ENCODE results near the gene CDC42BPA.

The CDC42BPA gene

DNA sequence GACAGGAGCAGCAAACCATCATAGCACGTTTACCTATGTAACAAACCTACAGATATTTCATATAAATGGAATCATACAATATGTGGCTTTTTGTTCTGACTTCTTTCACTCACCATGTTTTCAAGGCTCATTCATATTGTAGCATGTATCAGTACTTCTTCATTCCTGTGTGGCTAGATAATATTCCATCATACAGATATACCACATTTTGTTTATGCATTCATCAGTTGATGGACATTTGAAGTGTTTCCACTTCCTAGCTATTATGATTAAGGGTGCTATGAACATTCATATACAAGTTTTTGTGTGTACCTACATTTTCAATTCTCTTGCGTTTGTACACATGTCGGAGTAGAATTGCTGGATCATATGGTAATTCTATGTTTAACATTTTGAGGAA, 90.1 kb downstream of the CDC42BPA start:
- H3K27ac ChIP-seq, result no peak overlapping the region
- TF ChIP-seq, protein P1, sequence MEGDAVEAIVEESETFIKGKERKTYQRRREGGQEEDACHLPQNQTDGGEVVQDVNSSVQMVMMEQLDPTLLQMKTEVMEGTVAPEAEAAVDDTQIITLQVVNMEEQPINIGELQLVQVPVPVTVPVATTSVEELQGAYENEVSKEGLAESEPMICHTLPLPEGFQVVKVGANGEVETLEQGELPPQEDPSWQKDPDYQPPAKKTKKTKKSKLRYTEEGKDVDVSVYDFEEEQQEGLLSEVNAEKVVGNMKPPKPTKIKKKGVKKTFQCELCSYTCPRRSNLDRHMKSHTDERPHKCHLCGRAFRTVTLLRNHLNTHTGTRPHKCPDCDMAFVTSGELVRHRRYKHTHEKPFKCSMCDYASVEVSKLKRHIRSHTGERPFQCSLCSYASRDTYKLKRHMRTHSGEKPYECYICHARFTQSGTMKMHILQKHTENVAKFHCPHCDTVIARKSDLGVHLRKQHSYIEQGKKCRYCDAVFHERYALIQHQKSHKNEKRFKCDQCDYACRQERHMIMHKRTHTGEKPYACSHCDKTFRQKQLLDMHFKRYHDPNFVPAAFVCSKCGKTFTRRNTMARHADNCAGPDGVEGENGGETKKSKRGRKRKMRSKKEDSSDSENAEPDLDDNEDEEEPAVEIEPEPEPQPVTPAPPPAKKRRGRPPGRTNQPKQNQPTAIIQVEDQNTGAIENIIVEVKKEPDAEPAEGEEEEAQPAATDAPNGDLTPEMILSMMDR (IDR thresholded peaks at IDR 0.05), result no peak
- TF ChIP-seq ZFX (IDR thresholded peaks at IDR 0.05; ENCODE audit: borderline replicate concordance), result no peak

DNA sequence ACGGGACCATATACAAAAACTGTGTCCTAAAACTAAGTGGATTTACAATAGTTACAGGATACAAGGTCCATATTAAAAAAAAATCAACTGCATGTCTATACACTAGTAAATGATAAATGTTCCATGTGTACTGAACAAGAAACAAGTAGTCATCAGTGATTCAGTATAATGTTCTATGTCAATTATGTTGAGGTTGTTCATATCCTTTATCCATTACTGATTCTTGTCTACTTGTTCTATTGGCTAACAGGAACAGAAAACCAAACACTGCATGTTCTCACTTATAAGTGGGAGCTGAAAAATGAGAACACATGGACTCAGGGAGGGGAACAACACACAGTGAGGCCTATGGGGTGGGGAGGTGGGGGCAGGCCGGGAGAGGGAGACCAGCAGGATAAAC, 90.5 kb downstream of the CDC42BPA start:
- no peak overlapping the region for H3K27ac ChIP-seq
- TF ChIP-seq ZFX (IDR thresholded peaks at IDR 0.05; ENCODE audit: borderline replicate concordance), result no peak
- TF ChIP-seq, protein P1 (IDR thresholded peaks at IDR 0.05), result no peak

DNA sequence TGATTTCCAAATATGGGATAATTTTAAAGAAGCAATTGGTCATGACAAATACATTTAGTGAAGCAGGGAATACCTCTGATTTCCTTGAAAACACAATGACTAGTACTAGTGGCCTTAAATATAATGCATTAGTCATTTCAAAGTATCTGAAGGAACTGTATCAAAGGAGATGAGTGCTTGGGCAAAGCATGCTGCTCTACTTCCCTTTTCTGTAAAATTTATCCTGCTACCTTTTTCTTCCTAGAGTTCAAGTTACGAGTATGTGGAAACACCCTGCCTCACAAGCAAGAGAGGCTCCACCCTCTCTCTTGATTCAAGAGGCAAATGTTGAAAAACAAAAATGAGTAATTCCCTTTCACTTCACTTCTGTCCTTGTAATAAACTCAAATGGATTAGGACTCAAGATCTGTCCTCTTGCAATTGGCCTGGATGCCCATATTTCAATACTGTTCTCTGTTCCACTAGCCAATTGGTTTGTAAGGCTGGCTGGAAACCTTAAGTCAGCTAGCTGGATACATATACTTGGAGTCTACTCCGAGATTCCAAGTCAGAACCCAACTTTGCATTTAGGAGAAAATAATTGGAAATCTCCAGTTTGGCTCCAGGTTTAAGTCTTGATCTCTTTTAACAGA, 92.5 kb downstream of the CDC42BPA start:
- H3K27ac ChIP-seq, result no peak overlapping the region
- no peak for TF ChIP-seq ZFX (IDR thresholded peaks at IDR 0.05; ENCODE audit: borderline replicate concordance)
- TF ChIP-seq, protein P1 (IDR thresholded peaks at IDR 0.05), result no peak

DNA sequence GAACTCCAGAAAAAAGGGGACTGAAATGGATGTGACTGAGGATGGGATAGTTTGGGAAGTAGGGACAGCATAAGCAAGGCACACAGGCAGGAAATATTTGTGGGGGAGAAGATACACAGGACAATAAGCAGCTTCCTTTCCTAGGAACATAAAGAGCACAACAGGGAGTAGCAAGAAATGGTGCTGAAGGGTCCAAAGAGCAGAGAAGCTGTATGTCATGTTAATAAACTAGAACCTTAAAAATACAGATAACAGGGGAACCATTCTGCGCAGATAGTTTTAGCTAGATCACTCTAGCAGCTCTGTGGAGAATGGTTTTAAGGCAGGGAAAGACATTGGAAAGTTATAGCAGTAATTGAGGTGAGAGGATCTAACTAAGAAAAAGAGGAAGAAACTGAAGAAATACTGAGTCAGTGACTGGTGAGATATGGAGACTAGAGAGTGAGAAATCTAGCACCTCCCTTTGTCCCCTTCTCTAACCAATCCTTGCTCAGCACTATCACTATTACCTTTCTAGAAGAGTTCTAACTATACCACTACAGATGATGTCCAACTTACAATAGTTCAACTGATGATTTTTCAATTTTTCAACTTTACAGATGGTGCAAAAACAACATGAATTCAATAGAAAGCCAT, 95.0 kb downstream of the CDC42BPA start:
- no peak overlapping the region for H3K27ac ChIP-seq
- TF ChIP-seq, protein P1 (IDR thresholded peaks at IDR 0.05), result no peak
- no peak for TF ChIP-seq ZFX (IDR thresholded peaks at IDR 0.05; ENCODE audit: borderline replicate concordance)

DNA sequence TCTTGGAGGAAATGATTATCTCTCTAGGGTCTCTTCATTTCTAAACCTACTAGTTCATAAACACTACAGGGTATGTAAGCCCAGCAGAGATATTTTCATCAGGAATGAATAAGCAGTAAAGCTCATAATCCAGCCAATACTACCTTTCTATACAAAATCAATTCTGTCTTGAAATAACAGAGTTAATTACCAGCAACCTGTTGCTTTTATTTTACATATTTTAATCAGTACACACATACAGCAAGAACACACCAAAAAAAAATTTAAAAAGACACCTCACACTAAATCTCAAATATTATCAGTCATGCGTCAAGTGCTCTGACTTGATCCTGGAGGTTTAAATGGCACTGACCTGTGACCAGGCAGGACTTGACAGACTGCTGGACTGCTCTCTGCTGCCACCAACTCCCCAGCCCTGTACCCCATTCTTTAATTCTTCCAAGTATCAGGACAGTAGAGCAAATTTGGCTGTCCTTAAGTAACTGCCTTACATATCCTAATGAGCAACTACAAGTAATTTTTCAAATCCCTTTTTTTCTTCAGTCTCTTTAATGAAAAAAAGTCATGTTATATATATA, 98.5 kb downstream of the CDC42BPA start:
- H3K27ac ChIP-seq, result no peak overlapping the region
- TF ChIP-seq ZFX (IDR thresholded peaks at IDR 0.05; ENCODE audit: borderline replicate concordance), result no peak
- TF ChIP-seq, protein P1 (IDR thresholded peaks at IDR 0.05), result no peak

DNA sequence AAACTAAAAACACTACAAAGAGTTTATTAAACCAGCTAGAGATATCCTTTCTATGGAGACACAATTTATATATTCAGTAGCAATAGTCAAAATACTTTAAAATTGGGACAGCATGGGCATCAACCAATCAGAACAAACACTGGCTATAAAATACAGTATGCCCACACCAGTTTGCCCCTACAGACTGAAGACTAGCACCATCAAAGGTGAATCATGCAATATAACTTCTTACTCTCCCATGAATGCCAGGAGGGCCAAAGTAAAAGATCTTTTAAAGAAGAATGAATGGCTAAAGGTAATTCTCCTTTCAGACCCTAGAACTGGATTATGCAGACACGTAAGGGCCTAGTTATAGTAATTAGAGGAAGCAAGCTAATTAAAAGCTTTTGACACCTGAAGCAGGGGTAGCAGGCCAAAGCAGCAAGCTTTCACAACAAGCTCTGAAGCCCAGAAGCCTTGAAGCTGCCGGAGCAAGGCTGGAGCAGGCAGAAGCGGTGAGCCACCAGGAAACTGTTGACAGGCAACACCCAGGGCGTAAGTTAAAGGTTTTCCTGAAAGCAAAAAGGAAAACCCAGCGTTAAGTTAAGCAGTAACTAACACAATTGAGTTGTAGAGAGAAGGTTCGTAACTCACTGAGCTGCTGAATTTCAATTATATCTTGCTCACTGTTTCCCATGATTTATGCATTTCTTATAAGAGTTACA, 99.3 kb downstream of the CDC42BPA start:
- no peak for TF ChIP-seq ZFX (IDR thresholded peaks at IDR 0.05; ENCODE audit: borderline replicate concordance)
- TF ChIP-seq, protein P1 (IDR thresholded peaks at IDR 0.05), result no peak

More for the DNA sequence above, 99.3 kb downstream of the CDC42BPA start:
- no peak overlapping the region for H3K27ac ChIP-seq

Data from 22Rv1 (cell line).